ENCODE measurements around the gene NCOA5.
A peak's percentile ranks its signal among the peaks of the same experiment; 100 is the strongest.

NCOA5 gene

GRCh38 chr20:46034039-46034438 lies 55.7 kb downstream of the NCOA5 start:
- no peak for DNase-seq

GRCh38 chr20:46031701-46032254 lies 58.0 kb downstream of the NCOA5 start:
- no peak for DNase-seq

GRCh38 chr20:46031014-46031569 lies 58.7 kb downstream of the NCOA5 start:
- no peak for DNase-seq

- DNase-seq, result no peak
Observed at GRCh38 chr20:46030284-46031013, 59.3 kb downstream of the NCOA5 start.

- DNase-seq, result no peak
Observed at GRCh38 chr20:46028772-46029371, 60.9 kb downstream of the NCOA5 start, which contains the start of gene SLC12A5. Gene SLC12A5 (plus strand): TSS chr20:46029215. CDS start chr20:46029345, 130 bp downstream.

GRCh38 chr20:46028110-46028509 lies 61.7 kb downstream of the NCOA5 start:
- DNase-seq, result no peak

GRCh38 chr20:46027245-46027853 lies 62.4 kb downstream of the NCOA5 start:
- peak in 1 of 2 experiments; percentile 44 for DNase-seq

- no peak for DNase-seq
Observed at GRCh38 chr20:46025376-46025783, 64.4 kb downstream of the NCOA5 start.

GRCh38 chr20:46023999-46024398 lies 65.8 kb downstream of the NCOA5 start:
- DNase-seq, result no peak

- DNase-seq, result no peak
Observed at GRCh38 chr20:46023148-46023484, 66.6 kb downstream of the NCOA5 start.

- DNase-seq, result peak; percentile 84
Observed at GRCh38 chr20:46022411-46023147, 67.2 kb downstream of the NCOA5 start.

GRCh38 chr20:46021361-46022359 lies 68.1 kb downstream of the NCOA5 start:
- DNase-seq, result peak; percentile 75 to 77

GRCh38 chr20:46020555-46020954 lies 69.2 kb downstream of the NCOA5 start:
- no peak for DNase-seq

GRCh38 chr20:46018611-46019010 lies 71.2 kb downstream of the NCOA5 start:
- no peak for DNase-seq

- DNase-seq, result no peak
Observed at GRCh38 chr20:46018112-46018511, 71.7 kb downstream of the NCOA5 start.

GRCh38 chr20:46017272-46017671 lies 72.5 kb downstream of the NCOA5 start:
- no peak for DNase-seq

GRCh38 chr20:46014517-46015396 lies 75.0 kb downstream of the NCOA5 start:
- DNase-seq, result no peak

GRCh38 chr20:46013829-46014516 lies 75.8 kb downstream of the NCOA5 start:
- DNase-seq, result peak; percentile 77 to 82

- no peak for DNase-seq
Observed at GRCh38 chr20:46013322-46013828, 76.4 kb downstream of the NCOA5 start.

GRCh38 chr20:46012921-46013320 lies 76.8 kb downstream of the NCOA5 start:
- DNase-seq, result no peak
